HG03558 (cell line): ENCODE measurements around the gene NKAIN2.

Experiments used
- ATAC-seq: cut with Tn5 transposase; IDR thresholded peaks from one replicate; pipeline ENCODE4 v1.9.1; 2021; ENCODE audit warnings: moderate number of reproducible peaks; ENCODE audit not compliant: unreplicated experiment; ENCODE audit errors: extremely low read depth

Gene NKAIN2

GRCh38 chr6:124772733-124773319 is 969.2 kb downstream of the NKAIN2 start:
- no peak for ATAC-seq

DNA sequence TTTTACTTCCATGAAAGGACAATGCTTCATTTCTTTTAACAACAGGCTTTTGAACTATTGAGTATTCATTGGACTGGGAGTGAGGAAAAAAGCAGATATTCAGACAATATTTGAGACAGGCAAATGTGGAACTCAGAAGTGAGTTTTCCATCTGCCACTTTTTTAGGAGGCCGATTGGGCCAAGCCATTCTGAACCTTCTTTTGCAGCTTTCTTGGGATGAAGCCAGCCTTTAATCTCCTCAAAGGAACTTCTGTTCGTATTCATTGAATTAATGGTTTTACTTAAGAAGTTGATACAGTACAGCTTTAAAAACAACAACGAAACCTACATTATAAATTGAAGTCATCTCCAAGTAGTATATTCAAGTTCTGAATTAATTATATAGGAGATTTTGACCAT is 971.5 kb downstream of the NKAIN2 start:
- no peak for ATAC-seq

DNA sequence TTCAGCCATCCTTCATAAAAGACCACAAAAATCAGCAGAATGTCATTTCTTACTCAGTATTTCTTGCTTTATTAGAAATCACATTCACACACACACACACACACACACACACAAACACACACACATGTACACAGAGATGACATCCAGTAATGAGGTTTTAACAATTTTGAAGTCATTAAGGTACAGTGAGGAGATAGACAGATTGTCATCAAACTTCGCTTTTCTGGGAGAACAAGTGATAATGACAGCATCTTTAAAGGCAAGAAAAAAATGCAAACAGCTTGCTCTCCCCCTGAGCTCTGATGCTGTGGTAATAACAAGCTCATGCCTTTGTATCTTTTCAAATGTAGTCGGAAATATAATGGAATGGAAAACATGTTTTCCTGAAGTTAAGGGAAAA is 974.2 kb downstream of the NKAIN2 start:
- ATAC-seq = no peak

GRCh38 chr6:124780623-124781022 is 977.0 kb downstream of the NKAIN2 start:
- no peak for ATAC-seq

GRCh38 chr6:124783344-124783743 is 979.7 kb downstream of the NKAIN2 start:
- ATAC-seq = no peak

DNA sequence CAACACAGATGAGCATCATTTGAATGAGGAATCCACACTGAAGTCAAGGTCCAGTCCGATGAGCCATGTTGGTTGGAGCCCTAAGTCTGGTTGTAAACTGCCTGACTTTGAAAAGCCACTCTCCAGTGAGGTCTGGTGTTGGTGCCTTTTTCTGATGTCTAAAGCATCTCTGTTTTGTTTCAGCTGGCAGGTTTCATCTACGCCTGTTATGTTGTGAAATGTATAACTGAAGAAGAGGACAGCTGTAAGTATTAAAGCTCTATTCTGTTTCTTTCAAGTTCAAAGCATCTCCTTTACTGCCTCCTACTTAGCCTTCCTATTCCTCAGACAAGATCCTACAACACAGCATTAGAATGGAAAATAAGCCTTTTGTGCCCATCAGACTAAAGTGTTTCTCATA is 987.5 kb downstream of the NKAIN2 start:
- ATAC-seq = no peak

- no peak for ATAC-seq
These were observed 988.7 kb downstream of the NKAIN2 start for GRCh38 chr6:124792386-124792785.

DNA sequence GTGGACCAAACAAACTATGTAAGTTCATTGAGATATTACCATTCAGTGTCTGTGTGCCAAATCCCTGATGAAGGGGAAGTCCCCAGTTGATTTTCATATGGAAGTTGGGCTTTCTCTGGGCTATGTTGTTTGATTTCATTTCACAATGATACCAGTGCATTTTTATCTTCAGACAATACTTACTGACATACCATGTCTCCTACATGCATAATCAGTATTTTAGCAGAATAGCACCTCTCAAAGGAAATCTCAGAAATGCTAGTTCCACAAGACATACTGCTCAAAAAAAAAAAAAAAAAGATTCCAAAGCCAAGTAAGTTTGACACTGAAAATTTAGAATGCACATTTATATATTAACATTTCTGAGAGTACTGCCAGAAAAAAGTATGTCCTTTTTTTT is 989.7 kb downstream of the NKAIN2 start:
- no peak for ATAC-seq

DNA sequence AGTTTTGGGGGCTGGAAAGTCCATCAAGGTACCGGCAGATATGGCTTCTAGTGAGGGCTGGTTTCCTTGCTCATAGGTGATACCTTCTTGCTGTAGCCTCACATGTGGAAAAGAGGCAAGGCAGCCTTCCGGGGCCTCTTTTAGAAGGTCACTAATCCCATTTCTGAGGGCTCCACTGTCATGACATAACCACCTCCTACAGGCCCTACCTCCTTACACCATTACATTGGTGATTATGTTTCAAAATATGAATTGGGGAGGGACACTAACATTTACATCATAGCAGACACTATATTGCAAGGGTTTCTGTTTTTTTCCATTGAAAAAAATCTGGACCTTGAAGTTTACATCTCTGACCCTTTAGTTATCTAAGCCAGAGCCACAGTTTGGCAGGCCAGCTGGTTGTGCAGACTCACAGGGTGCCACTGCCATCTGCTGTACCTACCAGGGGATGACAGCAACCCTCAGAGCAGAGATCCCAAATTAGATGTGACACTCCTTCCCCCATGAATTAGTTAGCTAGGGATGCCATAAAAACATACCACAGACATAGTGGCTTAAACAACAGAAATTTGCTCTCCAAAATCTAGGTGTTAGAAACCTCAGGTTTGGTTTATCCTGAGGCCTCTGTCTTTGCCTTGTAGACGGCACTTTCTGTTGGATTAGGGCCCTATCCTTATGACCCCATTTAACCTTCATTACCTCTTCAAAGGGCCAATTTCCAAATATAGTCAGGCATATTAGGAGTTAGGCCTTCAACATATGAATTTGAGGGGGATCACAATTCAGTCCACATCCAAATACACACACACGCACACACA is 992.2 kb downstream of the NKAIN2 start:
- no peak for ATAC-seq

DNA sequence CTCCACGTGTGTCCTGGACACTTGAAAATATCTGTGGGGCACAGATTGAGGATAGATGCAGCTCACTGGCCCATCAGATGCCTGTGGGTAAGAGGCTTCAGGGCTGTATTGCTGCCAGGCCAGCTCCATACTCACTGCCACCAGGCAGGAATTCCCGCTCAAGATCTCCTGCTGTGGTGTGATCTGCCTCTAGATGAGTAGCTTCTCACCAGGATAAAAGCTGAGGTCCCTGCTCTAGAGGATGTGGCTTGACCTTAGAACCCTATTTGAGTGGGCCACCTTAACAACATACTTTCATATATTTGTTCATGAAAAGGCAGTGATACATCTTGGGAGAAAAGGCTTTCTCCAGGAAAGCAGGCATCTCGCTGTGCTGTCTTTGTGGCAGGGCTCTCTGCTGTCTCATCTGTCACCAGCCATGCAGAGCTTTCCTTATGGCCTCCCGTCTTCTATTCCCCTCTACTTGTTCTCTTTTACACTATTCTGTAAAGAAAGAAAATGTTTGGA is 992.9 kb downstream of the NKAIN2 start:
- no peak for ATAC-seq

- no peak for ATAC-seq
These were observed 993.6 kb downstream of the NKAIN2 start for GRCh38 chr6:124797224-124797623.

DNA sequence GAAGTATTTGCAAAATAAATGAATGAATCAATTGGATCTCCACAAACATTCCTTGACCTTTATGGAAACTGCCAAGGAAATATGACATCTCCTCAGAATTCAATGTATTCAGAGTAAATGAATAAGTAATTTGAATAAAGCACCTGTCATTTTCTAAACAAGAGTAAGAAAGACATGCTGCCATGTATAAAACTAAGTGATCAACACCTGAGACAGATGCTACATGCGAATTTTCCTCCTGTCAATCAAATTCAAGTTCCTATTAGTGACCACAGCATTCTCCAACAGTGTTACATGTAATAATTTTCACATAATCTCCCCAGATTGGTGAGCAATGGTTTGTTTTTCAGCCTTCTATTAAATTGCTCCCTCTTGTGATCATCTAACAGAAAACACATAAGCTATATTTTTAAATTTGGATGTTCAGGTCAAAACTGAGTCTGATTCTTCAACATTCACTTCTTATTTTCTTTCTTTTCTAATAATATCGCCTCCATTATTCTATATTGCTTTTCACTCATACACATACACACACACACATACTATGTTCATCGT is 995.4 kb downstream of the NKAIN2 start:
- ATAC-seq = no peak

- no peak for ATAC-seq
These were observed 996.0 kb downstream of the NKAIN2 start for GRCh38 chr6:124799638-124800037.

GRCh38 chr6:124800222-124800621 is 996.6 kb downstream of the NKAIN2 start:
- ATAC-seq = no peak

- no peak for ATAC-seq
These were observed 1008.4 kb downstream of the NKAIN2 start for GRCh38 chr6:124812067-124812466.

- ATAC-seq = no peak
These were observed 1015.7 kb downstream of the NKAIN2 start for GRCh38 chr6:124819346-124819745.

DNA sequence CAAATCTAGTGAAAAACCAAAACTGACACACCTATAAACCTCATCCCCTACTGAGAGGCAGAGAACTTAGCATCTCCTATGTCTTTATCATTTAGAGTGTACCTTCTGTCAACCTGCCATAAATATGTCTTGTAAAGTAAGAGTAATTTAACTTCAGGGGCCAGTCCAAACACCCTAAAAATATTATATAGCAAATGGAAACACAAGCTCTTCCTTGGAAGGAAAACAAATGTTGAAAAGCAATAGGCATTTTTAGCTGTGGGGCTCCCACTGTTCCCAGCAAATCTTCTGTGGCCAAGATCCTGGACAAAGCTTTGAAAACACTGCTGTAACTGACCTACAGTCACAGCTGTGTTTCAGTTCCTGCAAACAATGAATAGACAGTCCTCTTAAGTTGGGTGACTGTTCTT is 1018.5 kb downstream of the NKAIN2 start:
- no peak for ATAC-seq

DNA sequence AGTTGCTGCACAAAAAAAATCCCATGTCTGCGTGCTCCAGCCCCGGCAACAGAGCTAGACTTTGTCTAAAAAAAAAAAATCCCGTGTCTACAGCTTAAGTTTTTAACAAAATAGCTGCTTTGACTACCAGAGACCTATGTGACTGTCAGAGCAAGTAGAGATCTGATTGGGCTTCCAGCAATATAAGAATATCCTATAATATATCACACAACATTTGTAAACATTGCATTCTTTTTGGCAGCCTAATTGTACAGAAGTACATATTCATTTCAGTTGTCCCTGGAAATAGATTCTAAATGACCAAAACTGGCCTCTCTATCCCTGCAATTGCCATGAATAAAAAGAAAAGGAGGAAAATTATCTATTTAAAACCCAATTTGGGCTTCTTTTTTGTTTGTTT is 1019.1 kb downstream of the NKAIN2 start:
- no peak for ATAC-seq

- no peak for ATAC-seq
These were observed 1019.8 kb downstream of the NKAIN2 start for GRCh38 chr6:124823240-124824111.

DNA sequence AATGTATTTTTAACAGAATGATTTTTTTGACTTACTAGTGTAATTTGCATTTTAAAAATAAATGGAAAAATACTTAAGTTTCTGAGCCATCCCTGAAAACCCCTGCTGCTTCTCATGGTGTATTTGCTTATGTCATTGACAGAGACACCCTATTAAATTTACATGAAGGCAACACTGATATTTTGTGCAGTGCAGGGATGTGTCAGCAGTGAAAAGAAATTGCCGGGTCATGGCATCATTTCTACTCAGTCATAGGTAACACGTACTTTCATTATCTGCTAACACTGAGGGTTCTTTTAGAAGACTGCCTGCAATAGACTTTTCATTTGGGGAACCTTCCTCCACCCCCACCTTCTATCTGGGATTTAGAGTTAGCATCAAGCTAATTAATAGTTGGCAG is 1021.9 kb downstream of the NKAIN2 start:
- no peak for ATAC-seq

GRCh38 chr6:124829822-124830221 is 1026.2 kb downstream of the NKAIN2 start:
- ATAC-seq = no peak
